Thyroid gland (tissue), 4 donors: ENCODE data around the gene TMEM273. TPM values are rescaled to one million over a fixed set of nuclear protein-coding genes. Genes with fewer than 3 reads are reported as not detected.

ENCODE experiments used
- DNase-seq, 2 donors: peaks; one replicate each; pipeline ENCODE4 v3.0.0-alpha.2; 2019
- H3K27ac ChIP-seq, 3 donors: fragments of 200-600 bp; sonication (generic); 1 replicate in 2 of 3; 2 replicates in 1 of 3; pipeline ENCODE4 v1.5.1; 2016 to 2019; ENCODE audit warnings: mild to moderate bottlenecking in 1 of 3, moderate library complexity in 1 of 3
- H3K27me3 ChIP-seq: fragments of 200-600 bp; sonication (generic); one replicate; pipeline ENCODE4 v1.5.1; 2019
- H3K36me3 ChIP-seq, 2 donors: fragments of 200-600 bp; sonication (generic); one replicate each; pipeline ENCODE4 v1.5.1; 2016 to 2019
- H3K4me1 ChIP-seq, 2 donors: fragments of 200-600 bp; sonication (generic); one replicate each; pipeline ENCODE4 v1.5.1; 2017 to 2019
- H3K4me3 ChIP-seq, 3 donors: fragments of 200-600 bp; sonication (generic); replicated peaks in 1 of 3; 1 replicate in 2 of 3; 2 replicates in 1 of 3; pipeline ENCODE4 v1.5.1; 2016; ENCODE audit warnings: mild to moderate bottlenecking in 1 of 3
- H3K9me3 ChIP-seq: fragments of 200-600 bp; sonication (generic); one replicate; pipeline ENCODE4 v1.5.1; 2017
- CTCF ChIP-seq, 6 experiments: fragments of 200-600 bp in 3 of 6; fragments of 450-650 bp in 3 of 6; sonication (generic) in 3 of 6; IDR thresholded peaks; one replicate each; pipeline ENCODE4 v1.5.1; 2016 to 2019; ENCODE audit warnings: antibody characterized with exemption in 6 of 6, mild to moderate bottlenecking in 2 of 6, inconsistent platforms in 1 of 6, moderate library complexity in 1 of 6
- POLR2A ChIP-seq, 2 donors: fragments of 450-650 bp; IDR thresholded peaks; one replicate each; pipeline ENCODE4 v1.6.1; 2017; ENCODE audit warnings: antibody characterized with exemption in 2 of 2, mild to moderate bottlenecking in 2 of 2, moderate library complexity in 1 of 2
- WGBS, 2 donors: methylation state at CpG; one replicate each; pipeline ENCODE4 v1.1.5; 2017; 5-methylcytosine and 5-hydroxymethylcytosine counted together
- intact Hi-C: fragments of 100-400 bp; cut with DNase I; formaldehyde crosslinking; loops from one replicate; pipeline ENCODE4 v1.15.1; 2023
- total RNA-seq, 4 donors: library from RNA; depleted of rRNA; stranded (reverse); fragments of >200 nt; gene quantifications; one replicate each; pipeline ENCODE4 v1.2.3, GENCODE V29; 2016

Gene TMEM273
- total RNA-seq, 4 donors from 2014 or later = 4.2 to 15.0 (median 13.2) TPM

GRCh38 chr10:49174261-49174925 is 13.8 kb downstream of the TMEM273 start:
- Histone ChIP-seq H3K36me3 (no peaks in the 10 kb centered on the region), H3K27ac (no peak overlapping the region), H3K9me3 (no peaks in the 10 kb centered on the region), H3K4me3 (no peak overlapping the region), H3K27me3 (no peaks in the 10 kb centered on the region), H3K4me1 (peaks cover 0 to 11% of the 10 kb centered on the region in 2 donors)
- no peak for TF ChIP-seq POLR2A (IDR thresholded peaks at IDR 0.05)
- no peak for TF ChIP-seq CTCF (IDR thresholded peaks at IDR 0.05)
- no peak for DNase-seq
- 83 to 85% methylated on average over 15 of the region's 15 CpGs for WGBS, 2 donors
- intact Hi-C loops = no loop called here

GRCh38 chr10:49173853-49174252 is 14.3 kb downstream of the TMEM273 start:
- Histone ChIP-seq H3K9me3 (no peaks in the 10 kb centered on the region), H3K4me3 (no peak overlapping the region), H3K4me1 (peaks cover 0 to 11% of the 10 kb centered on the region in 2 donors), H3K36me3 (no peaks in the 10 kb centered on the region), H3K27me3 (no peaks in the 10 kb centered on the region), H3K27ac (no peak overlapping the region)
- TF ChIP-seq CTCF (IDR thresholded peaks at IDR 0.05) (no peak), POLR2A (IDR thresholded peaks at IDR 0.05) (no peak)
- no peak for DNase-seq
- WGBS, 2 donors = 76 to 94% methylated on average over 4 of the region's 4 CpGs
- intact Hi-C loops = no loop called here

- Histone ChIP-seq H3K27me3 (no peaks in the 10 kb centered on the region), H3K4me3 (no peak overlapping the region), H3K36me3 (no peaks in the 10 kb centered on the region), H3K4me1 (peaks cover 0 to 11% of the 10 kb centered on the region in 2 donors), H3K9me3 (no peaks in the 10 kb centered on the region), H3K27ac (no peak overlapping the region)
- WGBS, 2 donors = 94 to 95% methylated on average over 11 of the region's 11 CpGs
- DNase-seq = no peak
- TF ChIP-seq CTCF (IDR thresholded peaks at IDR 0.05) (no peak), POLR2A (IDR thresholded peaks at IDR 0.05) (no peak)
- intact Hi-C loops = no loop called here
Measured at GRCh38 chr10:49173201-49173772, 14.9 kb downstream of the TMEM273 start.

GRCh38 chr10:49172777-49173132 is 15.4 kb downstream of the TMEM273 start:
- TF ChIP-seq POLR2A (IDR thresholded peaks at IDR 0.05) = no peak
- TF ChIP-seq CTCF (IDR thresholded peaks at IDR 0.05) = no peak
- 77 to 88% methylated on average over 2 to 3 of the region's 3 CpGs for WGBS, 2 donors
- intact Hi-C loops = no loop called here
- H3K4me1 ChIP-seq = peaks cover 0 to 9% of the 10 kb centered on the region in 2 donors
- no peak overlapping the region for H3K4me3 ChIP-seq
- H3K9me3 ChIP-seq = no peaks in the 10 kb centered on the region
- DNase-seq = no peak
- no peaks in the 10 kb centered on the region for H3K27me3 ChIP-seq
- H3K27ac ChIP-seq = no peak overlapping the region
- no peaks in the 10 kb centered on the region for H3K36me3 ChIP-seq

- Histone ChIP-seq H3K27me3 (no peaks in the 10 kb centered on the region), H3K4me1 (peaks cover 0 to 5% of the 10 kb centered on the region in 2 donors), H3K27ac (no peak overlapping the region), H3K9me3 (no peaks in the 10 kb centered on the region), H3K36me3 (no peaks in the 10 kb centered on the region), H3K4me3 (no peak overlapping the region)
- 89 to 91% methylated on average over 3 to 4 of the region's 4 CpGs for WGBS, 2 donors
- intact Hi-C loops = no loop called here
- TF ChIP-seq POLR2A (IDR thresholded peaks at IDR 0.05) (no peak), CTCF (IDR thresholded peaks at IDR 0.05) (no peak)
- no peak for DNase-seq
Measured at GRCh38 chr10:49172061-49172776, 16.0 kb downstream of the TMEM273 start.
